ENCODE data around the gene CACNA2D3. TPM values are rescaled to one million over a fixed set of nuclear protein-coding genes. Genes with fewer than 3 reads are reported as not detected.

The CACNA2D3 gene
- polyA plus RNA-seq, 1 donor (not counting 4 experiments of a cell fraction or from before 2014, with no cell fraction given) = 0.08 TPM

- DNase-seq (ENCODE audit: low read depth, low spot score) (no peak), FAIRE-seq (no peak)
- Histone ChIP-seq H3K27me3 (ENCODE audit: control insufficient read depth, extremely low read depth, insufficient read depth, low read length) (no peaks in the 10 kb centered on the region), H3K79me2 (ENCODE audit: control insufficient read depth, insufficient read depth, low read length) (no peaks in the 10 kb centered on the region), H2AFZ (ENCODE audit: control insufficient read depth, low read length) (no peak overlapping the region), H3K4me3 (ENCODE audit: control insufficient read depth in 2 of 3, extremely low read depth in 1 of 3, insufficient read depth in 2 of 3, low read depth in 1 of 3, low read length in 3 of 3) (no peak overlapping the region), H3K9me3 (ENCODE audit: control insufficient read depth, low read depth, low read length) (no peaks in the 10 kb centered on the region), H3K27ac (ENCODE audit: control insufficient read depth, insufficient read depth, low read length) (no peak overlapping the region), H3K4me1 (ENCODE audit: control insufficient read depth, extremely low read depth, insufficient read depth, low read length) (no peaks in the 10 kb centered on the region), H3K9ac (ENCODE audit: control insufficient read depth, extremely low read depth, insufficient read depth, low read length) (no peak overlapping the region), H3K36me3 (ENCODE audit: control insufficient read depth in 2 of 2, extremely low read depth in 1 of 2, insufficient read depth in 2 of 2, low read length in 2 of 2) (no peaks in the 10 kb centered on the region), H3K4me2 (ENCODE audit: control insufficient read depth, extremely low read depth, insufficient read depth, low read depth, low read length) (no peak overlapping the region), H3K9me1 (ENCODE audit: control insufficient read depth, extremely low read depth, insufficient read depth, low read length) (no peaks in the 10 kb centered on the region), H4K20me1 (ENCODE audit: control insufficient read depth, extremely low read depth, insufficient read depth, low read length) (no peaks in the 10 kb centered on the region)
- dilution Hi-C loops (cut with MboI; ENCODE audit: extremely low pct_ligation_motif_present, low sequenced_read_pairs) = no loop called here
- TF ChIP-seq EZH2 (IDR thresholded peaks at IDR 0.05; ENCODE audit: low read length) (no peak), CTCF (optimal IDR thresholded peaks at IDR 0.05 in 1 of 3, IDR thresholded peaks at IDR 0.05 in 1 of 3, conservative IDR thresholded peaks at IDR 0.05 in 1 of 3; ENCODE audit: extremely low read depth in 1 of 3, insufficient read depth in 2 of 3, low read length in 3 of 3) (no peak)
Observed at GRCh38 chr3:54832876-54833275, 710.5 kb downstream of the CACNA2D3 start.

- no peak for DNase-seq (ENCODE audit: low read depth, low spot score)
- no peak for FAIRE-seq
- Histone ChIP-seq H3K4me1 (ENCODE audit: control insufficient read depth, extremely low read depth, insufficient read depth, low read length) (no peaks in the 10 kb centered on the region), H4K20me1 (ENCODE audit: control insufficient read depth, extremely low read depth, insufficient read depth, low read length) (no peaks in the 10 kb centered on the region), H3K9ac (ENCODE audit: control insufficient read depth, extremely low read depth, insufficient read depth, low read length) (no peak overlapping the region), H3K36me3 (ENCODE audit: control insufficient read depth in 2 of 2, extremely low read depth in 1 of 2, insufficient read depth in 2 of 2, low read length in 2 of 2) (no peaks in the 10 kb centered on the region), H3K4me2 (ENCODE audit: control insufficient read depth, extremely low read depth, insufficient read depth, low read depth, low read length) (no peak overlapping the region), H3K4me3 (ENCODE audit: control insufficient read depth in 2 of 3, extremely low read depth in 1 of 3, insufficient read depth in 2 of 3, low read depth in 1 of 3, low read length in 3 of 3) (no peak overlapping the region), H3K79me2 (ENCODE audit: control insufficient read depth, insufficient read depth, low read length) (no peaks in the 10 kb centered on the region), H3K27ac (ENCODE audit: control insufficient read depth, insufficient read depth, low read length) (no peak overlapping the region), H3K9me1 (ENCODE audit: control insufficient read depth, extremely low read depth, insufficient read depth, low read length) (no peaks in the 10 kb centered on the region), H3K9me3 (ENCODE audit: control insufficient read depth, low read depth, low read length) (no peaks in the 10 kb centered on the region), H3K27me3 (ENCODE audit: control insufficient read depth, extremely low read depth, insufficient read depth, low read length) (no peaks in the 10 kb centered on the region), H2AFZ (ENCODE audit: control insufficient read depth, low read length) (no peak overlapping the region)
- TF ChIP-seq CTCF (optimal IDR thresholded peaks at IDR 0.05 in 1 of 3, IDR thresholded peaks at IDR 0.05 in 1 of 3, conservative IDR thresholded peaks at IDR 0.05 in 1 of 3; ENCODE audit: extremely low read depth in 1 of 3, insufficient read depth in 2 of 3, low read length in 3 of 3) (no peak), EZH2 (IDR thresholded peaks at IDR 0.05; ENCODE audit: low read length) (no peak)
- dilution Hi-C loops (cut with MboI; ENCODE audit: extremely low pct_ligation_motif_present, low sequenced_read_pairs) = no loop called here
Observed at GRCh38 chr3:54835701-54836100, 713.3 kb downstream of the CACNA2D3 start.
